Endodermal cell (in vitro differentiated cells): ENCODE measurements around the gene CDKL1. TPM values are rescaled to one million over a fixed set of nuclear protein-coding genes. Genes with fewer than 3 reads are reported as not detected.

Experiments used
- DNase-seq: peaks from one replicate; pipeline ENCODE4 v3.0.0-alpha.2; 2017
- H3K27ac ChIP-seq: 2 replicates; pipeline ENCODE4 v1.5.1; 2013; ENCODE audit warnings: mild to moderate bottlenecking, low read depth, low read length, moderate library complexity
- H3K27me3 ChIP-seq: 2 replicates; pipeline ENCODE4 v1.6.1; 2013; ENCODE audit warnings: mild to moderate bottlenecking, low read length, moderate library complexity; ENCODE audit not compliant: insufficient read depth, control insufficient read depth, poor library complexity, severe bottlenecking
- H3K36me3 ChIP-seq: 2 replicates; pipeline ENCODE4 v1.7.0; 2013; ENCODE audit warnings: mild to moderate bottlenecking, low read length, moderate library complexity; ENCODE audit not compliant: control insufficient read depth, insufficient read depth
- H3K4me1 ChIP-seq: one replicate; pipeline ENCODE4 v1.7.0; 2013; ENCODE audit warnings: low read length; ENCODE audit not compliant: control insufficient read depth, insufficient read depth
- H3K4me3 ChIP-seq: 2 replicates; pipeline ENCODE4 v1.5.1; 2013; ENCODE audit warnings: mild to moderate bottlenecking, low read length, moderate library complexity
- H3K9ac ChIP-seq: 2 replicates; pipeline ENCODE4 v1.6.1; 2013; ENCODE audit warnings: mild to moderate bottlenecking, low read length, moderate library complexity; ENCODE audit not compliant: poor library complexity, severe bottlenecking; ENCODE audit errors: extremely low read depth
- H3K9me3 ChIP-seq: 2 replicates; pipeline ENCODE4 v1.6.1; 2013; ENCODE audit warnings: mild to moderate bottlenecking, low read length, moderate library complexity; ENCODE audit not compliant: control insufficient read depth
- H3K27ac Mint-ChIP-seq: 2 replicates; pipeline ENCODE4 v1.8.0; 2020; ENCODE audit warnings: mixed read lengths
- H3K27me3 Mint-ChIP-seq: 2 replicates; pipeline ENCODE4 v1.8.0; 2021; ENCODE audit warnings: mild to moderate bottlenecking, mixed read lengths; ENCODE audit not compliant: insufficient read depth
- H3K36me3 Mint-ChIP-seq: 2 replicates; pipeline ENCODE4 v1.8.0; 2020; ENCODE audit warnings: low read depth, mixed read lengths
- H3K4me1 Mint-ChIP-seq: 2 replicates; pipeline ENCODE4 v1.8.0; 2020; ENCODE audit warnings: mixed read lengths
- H3K4me3 Mint-ChIP-seq: 2 replicates; pipeline ENCODE4 v1.8.0; 2020; ENCODE audit warnings: mild to moderate bottlenecking, moderate library complexity, mixed read lengths
- H3K9me3 Mint-ChIP-seq: 2 replicates; pipeline ENCODE4 v1.8.0; 2020; ENCODE audit warnings: mild to moderate bottlenecking, mixed read lengths
- WGBS, 2 experiments: methylation state at CpG; one replicate each; pipeline versions ENCODE4 v1.1.5 to v1.1.7; 2013; ENCODE audit warnings: missing lambda C conversion rate in 2 of 2, mixed read lengths in 1 of 2; ENCODE audit not compliant: insufficient coverage in 1 of 2, insufficient read length in 1 of 2; 5-methylcytosine and 5-hydroxymethylcytosine counted together
- total RNA-seq, 2 donors: library from RNA; stranded (reverse); fragmentation: NEBNext Ultra II Directional in 1 of 2; extraction: Animal tissue kit (Norgen Biotek cat#: 25700) in 1 of 2; gene quantifications; 2 replicates in 1 of 2; 3 replicates in 1 of 2; pipeline ENCODE4 v1.2.1, GENCODE V29; 2021
- TF ChIP-seq, protein P1 (sequence below): fragments of 200-600 bp; sonication (generic); conservative IDR thresholded peaks from 2 replicates; pipeline ENCODE4 v1.5.0; 2021; ENCODE audit warnings: antibody characterized with exemption, mild to moderate bottlenecking

CDKL1 gene
- total RNA-seq, 2 donors from 2014 or later = 1.5 to 2.6 TPM

DNA sequence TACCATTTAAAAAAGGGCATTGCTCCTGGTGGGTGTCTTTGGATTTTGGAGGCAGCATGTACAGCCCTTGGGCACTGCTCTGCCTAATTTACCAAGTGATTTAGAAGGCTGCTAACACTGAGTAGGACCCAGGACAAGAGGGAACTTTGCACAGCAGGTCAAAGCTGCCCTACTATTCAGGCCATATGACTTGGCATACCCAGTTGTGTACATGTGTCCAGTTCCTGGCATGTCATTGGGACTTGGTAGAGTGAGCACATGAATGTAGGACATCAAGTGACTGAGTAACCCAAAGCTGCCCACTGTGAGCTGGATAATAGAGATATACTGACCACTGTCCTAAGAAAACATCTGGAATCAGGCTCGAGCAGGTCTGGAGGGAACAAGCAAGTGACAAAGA is 15.7 kb downstream of the CDKL1 start:
- H3K27me3 ChIP-seq = no peaks in the 10 kb centered on the region
- Mint-ChIP-seq H3K9me3 (no peaks in the 10 kb centered on the region), H3K4me1 (peaks cover 14% of the 10 kb centered on the region), H3K27me3 (no peaks in the 10 kb centered on the region), H3K27ac (no peak overlapping the region), H3K4me3 (no peak overlapping the region), H3K36me3 (no peaks in the 10 kb centered on the region)
- no peaks in the 10 kb centered on the region for H3K36me3 ChIP-seq
- no peak overlapping the region for H3K4me3 ChIP-seq
- H3K4me1 ChIP-seq = no peaks in the 10 kb centered on the region
- H3K27ac ChIP-seq = no peak overlapping the region
- no peak overlapping the region for H3K9ac ChIP-seq
- no peak for DNase-seq
- no peaks in the 10 kb centered on the region for H3K9me3 ChIP-seq
- WGBS, 2 experiments = 88 to 100% methylated on average over 1 of the region's 1 CpG
- TF ChIP-seq, protein P1, sequence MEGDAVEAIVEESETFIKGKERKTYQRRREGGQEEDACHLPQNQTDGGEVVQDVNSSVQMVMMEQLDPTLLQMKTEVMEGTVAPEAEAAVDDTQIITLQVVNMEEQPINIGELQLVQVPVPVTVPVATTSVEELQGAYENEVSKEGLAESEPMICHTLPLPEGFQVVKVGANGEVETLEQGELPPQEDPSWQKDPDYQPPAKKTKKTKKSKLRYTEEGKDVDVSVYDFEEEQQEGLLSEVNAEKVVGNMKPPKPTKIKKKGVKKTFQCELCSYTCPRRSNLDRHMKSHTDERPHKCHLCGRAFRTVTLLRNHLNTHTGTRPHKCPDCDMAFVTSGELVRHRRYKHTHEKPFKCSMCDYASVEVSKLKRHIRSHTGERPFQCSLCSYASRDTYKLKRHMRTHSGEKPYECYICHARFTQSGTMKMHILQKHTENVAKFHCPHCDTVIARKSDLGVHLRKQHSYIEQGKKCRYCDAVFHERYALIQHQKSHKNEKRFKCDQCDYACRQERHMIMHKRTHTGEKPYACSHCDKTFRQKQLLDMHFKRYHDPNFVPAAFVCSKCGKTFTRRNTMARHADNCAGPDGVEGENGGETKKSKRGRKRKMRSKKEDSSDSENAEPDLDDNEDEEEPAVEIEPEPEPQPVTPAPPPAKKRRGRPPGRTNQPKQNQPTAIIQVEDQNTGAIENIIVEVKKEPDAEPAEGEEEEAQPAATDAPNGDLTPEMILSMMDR = no peak

DNA sequence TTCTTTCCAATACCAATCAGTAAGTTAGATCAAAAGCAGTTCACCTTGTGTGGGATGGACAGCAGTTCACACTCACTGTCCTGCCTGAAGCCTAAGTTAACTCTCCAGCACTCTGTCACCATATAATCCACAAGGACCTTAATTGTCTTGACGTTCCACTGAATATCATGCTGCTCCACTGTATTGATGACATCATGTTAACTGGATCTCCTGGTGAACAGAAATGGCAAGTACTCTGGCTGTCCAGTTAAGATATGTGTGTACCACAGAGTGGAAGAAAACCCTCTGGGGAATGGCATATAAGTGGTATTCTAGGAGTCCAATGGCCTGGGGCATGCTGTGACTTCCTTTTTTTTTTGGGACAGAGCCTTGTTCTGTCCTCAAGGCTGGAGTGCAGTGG is 16.2 kb downstream of the CDKL1 start:
- no peaks in the 10 kb centered on the region for H3K36me3 ChIP-seq
- H3K36me3 Mint-ChIP-seq = no peaks in the 10 kb centered on the region
- no peak overlapping the region for H3K27ac ChIP-seq
- H3K4me1 ChIP-seq = no peaks in the 10 kb centered on the region
- H3K9me3 ChIP-seq = no peaks in the 10 kb centered on the region
- H3K4me1 Mint-ChIP-seq = peaks cover 14% of the 10 kb centered on the region
- no peak overlapping the region for H3K4me3 ChIP-seq
- no peaks in the 10 kb centered on the region for H3K27me3 ChIP-seq
- TF ChIP-seq, protein P1 = no peak
- no peak overlapping the region for H3K9ac ChIP-seq
- no peak overlapping the region for H3K27ac Mint-ChIP-seq
- 100% methylated on average over 1 of the region's 1 CpG; no CpG with 5 or more reads in 1 of the 2 experiments for WGBS, 2 experiments
- no peak for DNase-seq
- H3K27me3 Mint-ChIP-seq = no peaks in the 10 kb centered on the region
- H3K4me3 Mint-ChIP-seq = no peak overlapping the region
- H3K9me3 Mint-ChIP-seq = no peaks in the 10 kb centered on the region

DNA sequence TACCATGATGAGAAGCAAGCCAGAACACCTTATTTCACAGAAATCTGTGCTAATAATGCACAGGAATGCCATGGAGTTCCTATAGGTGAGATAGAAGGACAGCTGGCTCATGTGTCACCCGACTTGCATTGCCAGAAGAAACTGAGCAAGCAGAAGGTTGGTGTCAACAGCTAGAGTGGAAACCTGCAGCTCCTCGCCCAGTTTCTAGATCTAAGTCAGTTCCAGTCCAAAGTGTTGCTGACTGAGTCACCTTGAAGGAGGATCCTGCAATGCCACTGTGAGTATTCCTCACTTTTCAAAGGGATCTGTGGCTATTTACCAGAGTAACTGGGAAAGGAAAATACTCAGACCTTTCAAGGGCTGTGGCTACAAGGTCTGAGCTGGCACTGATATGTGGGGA is 17.1 kb downstream of the CDKL1 start:
- Histone ChIP-seq H3K27me3 (no peaks in the 10 kb centered on the region), H3K4me1 (no peaks in the 10 kb centered on the region), H3K27ac (no peak overlapping the region), H3K36me3 (no peaks in the 10 kb centered on the region), H3K4me3 (no peak overlapping the region), H3K9me3 (no peaks in the 10 kb centered on the region), H3K9ac (no peak overlapping the region)
- 86 to 88% methylated on average over 2 of the region's 2 CpGs for WGBS, 2 experiments
- TF ChIP-seq, protein P1 = no peak
- no peak for DNase-seq
- H3K36me3 Mint-ChIP-seq = no peaks in the 10 kb centered on the region
- no peak overlapping the region for H3K4me3 Mint-ChIP-seq
- H3K27me3 Mint-ChIP-seq = no peaks in the 10 kb centered on the region
- no peaks in the 10 kb centered on the region for H3K9me3 Mint-ChIP-seq
- no peak overlapping the region for H3K27ac Mint-ChIP-seq
- peaks cover 14% of the 10 kb centered on the region for H3K4me1 Mint-ChIP-seq
